ENCODE measurements around the gene RAC3.

Gene RAC3

GRCh38 chr17:82031303-82031884, at the start of gene RAC3:
Gene RAC3 (plus strand): TSS chr17:82031678. CDS start chr17:82031762, 84 bp downstream.
- no peak for DNase-seq (ENCODE audit: low read depth)

DNA sequence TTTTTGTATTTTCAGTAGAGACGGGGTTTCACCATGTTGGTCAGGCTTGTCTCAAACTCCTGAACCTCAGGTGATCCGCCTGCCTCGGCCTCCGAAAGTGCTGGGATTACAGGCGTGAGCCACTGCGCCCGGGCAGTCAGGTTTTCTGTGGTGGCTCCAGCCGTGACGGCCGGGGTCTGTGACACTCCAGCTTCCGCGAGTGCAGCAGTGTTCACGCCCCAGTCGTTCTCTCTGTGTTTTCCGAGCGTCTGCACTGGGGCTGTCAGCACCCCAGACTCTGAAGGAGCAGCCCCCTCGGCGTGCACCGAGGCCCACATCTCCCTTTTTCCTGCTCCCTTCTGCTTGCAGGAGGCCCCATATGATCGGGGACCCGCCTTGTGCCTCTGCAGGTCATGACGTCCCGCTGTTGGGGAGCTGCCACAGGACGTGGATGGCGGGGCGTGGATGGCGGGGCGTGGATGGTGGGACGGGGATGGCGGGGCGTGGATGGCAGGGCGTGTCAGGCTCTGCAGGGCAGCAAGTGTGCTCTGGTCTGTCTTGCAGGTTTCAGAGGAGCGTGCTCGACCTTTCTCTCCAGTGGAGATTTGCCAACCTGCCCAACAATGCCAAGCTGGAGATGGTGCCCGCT, 48.4 kb upstream of the RAC3 start:
- DNase-seq (ENCODE audit: low read depth), result no peak

DNA sequence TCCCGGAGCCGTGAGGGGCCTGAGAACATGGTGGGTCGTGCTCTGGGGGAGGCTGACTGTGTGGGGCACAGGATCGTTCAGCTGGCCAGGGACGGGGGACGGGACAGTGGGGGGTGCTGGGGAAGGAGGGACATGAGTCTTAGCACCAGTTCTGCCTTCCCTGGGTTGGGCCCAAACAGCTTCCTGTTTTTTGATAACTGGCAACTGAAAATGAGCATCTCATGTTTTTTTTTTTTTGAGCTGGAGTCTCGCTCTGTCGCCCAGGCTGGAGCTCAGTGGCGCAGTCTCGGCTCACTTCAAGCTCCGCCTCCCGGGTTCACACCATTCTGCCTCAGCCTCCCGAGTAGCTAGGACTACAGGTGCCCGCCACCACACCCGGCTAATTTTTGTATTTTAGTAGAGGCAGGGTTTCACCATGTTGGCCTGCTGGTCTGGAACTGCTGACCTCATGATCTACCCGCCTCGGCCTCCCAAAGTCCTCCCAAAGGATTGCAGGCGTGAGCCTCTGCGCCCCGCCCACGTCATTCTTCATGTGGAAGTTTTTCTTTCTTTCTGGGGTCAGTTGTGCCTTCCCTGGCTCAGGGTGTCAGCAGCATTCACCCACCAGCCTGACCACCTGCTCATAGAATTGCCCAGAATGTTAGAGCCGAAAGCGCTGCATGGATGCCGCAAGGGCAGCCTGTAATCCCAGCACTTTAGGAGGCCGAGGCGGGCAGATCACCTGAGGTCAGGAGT, 47.7 kb upstream of the RAC3 start:
- DNase-seq (ENCODE audit: low read depth), result no peak

DNA sequence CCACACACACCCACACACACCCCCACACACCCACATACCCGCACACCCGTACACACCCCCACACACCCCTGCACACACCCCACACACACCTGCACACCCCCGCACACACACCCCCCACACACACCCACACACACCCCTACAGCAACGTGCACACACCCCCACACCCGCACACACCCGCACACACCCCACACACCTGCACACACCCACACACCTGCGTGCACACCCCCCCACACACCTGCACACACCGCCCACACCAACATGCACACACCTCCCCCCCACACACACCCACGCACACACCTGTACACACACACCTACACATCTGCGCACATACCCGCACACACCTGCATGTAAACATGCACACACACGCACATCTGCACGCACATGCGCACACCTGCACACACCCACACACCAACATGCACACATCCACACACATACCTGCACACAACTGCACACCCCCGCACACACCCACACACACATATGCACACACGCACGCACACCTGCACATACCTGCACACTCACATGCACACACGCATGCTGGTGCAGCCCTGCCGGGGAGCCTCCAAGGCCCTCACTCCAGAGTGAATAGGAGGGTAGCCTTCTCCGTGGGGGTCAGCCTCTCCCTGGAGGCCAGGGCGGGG, 46.6 kb upstream of the RAC3 start:
- DNase-seq (ENCODE audit: low read depth), result no peak

DNA sequence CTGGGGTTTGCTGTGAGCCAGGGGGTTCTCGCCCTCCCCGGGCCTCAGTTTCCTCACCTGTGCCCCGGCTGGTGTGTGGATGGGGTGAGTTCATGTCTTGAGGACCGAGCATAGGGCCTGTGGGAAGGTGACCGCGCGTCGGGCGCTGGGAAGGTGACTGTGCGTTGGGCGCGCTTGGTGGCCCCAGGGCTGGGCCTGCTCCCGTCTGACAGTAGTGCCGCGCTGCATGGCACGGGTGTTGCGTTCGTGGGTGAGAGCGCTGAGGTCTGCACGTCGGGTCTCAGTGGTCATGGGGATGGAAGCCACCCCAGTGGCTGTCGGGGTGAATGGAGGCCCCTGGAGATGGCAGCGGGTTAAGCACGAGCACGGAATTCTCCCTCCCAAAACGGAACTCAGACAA, 44.9 kb upstream of the RAC3 start:
- DNase-seq (ENCODE audit: low read depth), result no peak

- no peak for DNase-seq (ENCODE audit: low read depth)
These were observed 44.2 kb upstream of the RAC3 start for GRCh38 chr17:81987161-81987770.

DNA sequence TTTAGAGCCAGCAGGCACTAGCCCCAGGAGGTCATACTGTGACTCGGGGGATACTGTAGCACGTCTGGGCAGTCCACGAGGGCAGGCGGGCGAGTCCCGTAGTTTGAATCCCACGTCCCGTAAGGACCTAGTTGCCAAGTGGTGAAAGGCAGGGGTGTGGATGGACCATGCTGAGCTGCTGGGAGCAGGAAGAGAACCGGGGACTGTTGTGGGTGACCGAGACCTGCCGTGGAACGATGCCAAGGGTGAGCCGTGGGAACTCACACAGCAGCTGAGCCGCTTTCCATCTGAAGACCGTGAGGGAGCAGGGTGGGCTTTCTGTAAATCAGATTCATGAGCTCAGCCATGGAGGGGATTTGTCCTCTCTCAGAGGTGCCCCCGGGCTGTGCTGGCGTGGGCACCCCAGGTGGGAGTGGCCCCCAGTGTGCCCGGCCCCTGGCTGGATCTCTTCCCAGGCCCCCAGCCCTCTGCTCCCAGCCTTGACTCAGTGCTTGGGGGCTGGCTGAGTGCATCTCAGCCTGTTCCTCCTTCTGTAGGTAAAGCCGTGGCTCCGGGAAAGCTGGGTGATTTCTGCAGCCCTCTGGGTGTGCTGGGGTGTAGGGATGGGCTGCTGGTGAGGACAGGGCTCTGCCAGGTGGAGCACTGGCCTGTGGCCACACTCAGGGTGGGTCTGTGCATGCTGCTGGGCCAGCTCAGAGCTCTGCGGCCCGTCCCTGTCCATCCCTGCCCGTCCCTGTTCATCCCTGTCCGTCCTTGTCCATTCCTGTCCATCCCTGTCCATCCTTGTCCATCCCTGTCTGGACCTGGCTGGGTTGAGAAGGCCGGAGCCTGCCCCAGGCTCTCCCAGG, 40.4 kb upstream of the RAC3 start:
- DNase-seq (ENCODE audit: low read depth), result no peak

DNA sequence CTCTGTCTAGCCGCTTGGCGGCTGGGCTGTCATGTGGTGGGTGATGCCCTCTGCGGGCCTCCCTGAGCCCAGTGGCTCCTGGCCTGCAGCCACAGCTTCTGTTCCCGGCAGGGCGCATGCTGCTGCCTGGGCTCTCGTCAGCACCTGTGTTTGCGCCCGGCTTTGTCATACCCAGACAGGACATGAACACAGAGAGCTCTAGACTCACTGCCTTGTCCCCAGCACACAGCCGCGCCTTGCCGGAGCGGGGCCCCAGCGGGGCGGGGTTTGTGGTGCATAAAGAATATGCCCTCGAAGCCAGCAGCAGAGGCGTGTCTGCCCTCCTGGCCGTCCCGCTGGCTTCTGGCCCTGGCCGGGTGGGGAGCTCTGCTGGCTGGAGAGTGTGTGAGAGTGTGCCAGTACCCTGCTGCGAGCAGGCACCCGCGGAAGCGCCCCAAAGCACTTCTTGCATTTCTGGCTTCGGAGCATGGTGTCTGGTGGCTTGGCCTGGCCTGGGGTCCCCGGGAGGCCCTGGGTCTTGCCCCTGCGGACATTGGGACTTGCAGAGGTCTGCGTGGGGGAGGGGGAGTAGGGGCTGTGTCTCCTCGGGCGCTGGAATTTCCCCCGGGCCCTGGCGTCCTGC, 39.7 kb upstream of the RAC3 start:
- no peak for DNase-seq (ENCODE audit: low read depth)

GRCh38 chr17:81992306-81993102, 39.0 kb upstream of the RAC3 start:
- no peak for DNase-seq (ENCODE audit: low read depth)

DNA sequence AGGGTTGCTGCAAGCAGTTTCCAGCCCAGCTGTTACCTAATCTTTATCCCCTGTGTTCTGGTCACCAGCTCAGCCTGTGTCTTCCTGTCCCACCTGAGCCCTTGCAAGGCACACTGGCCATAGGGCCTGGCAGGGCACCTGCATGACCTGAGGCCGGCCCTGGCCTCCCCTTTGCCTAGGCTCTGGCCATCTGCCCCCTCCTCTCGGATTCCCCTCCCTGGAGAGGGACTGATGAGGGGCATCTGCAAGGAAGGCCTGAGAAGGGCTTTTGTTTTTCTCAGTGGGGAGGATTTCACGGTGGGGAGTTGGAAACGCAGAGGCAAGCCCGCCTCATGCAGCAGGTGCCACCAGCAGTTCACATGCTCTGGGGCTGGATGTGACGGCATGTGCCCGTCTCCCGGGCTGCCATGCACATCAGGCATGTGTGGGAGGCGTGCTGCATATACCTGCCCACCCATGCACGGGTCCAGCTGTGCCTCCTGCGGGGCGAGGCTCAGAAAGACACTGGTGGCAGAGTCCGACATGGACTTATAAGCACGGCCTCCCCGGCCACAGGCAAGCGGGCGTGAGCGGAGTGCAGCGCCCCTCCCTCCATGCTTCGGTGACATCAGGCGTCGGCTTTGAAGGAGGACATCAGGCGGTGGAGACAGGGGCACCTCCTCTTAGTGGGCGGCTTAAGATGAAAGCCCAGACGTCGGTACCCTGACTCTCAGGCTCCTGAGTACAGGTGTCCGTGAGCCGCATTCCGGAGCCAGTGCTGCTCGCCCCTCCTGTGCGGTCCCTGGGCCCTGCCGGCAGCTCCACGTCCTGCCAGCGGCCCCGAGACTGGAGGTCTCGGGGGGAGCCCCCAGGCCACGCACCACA, 37.5 kb upstream of the RAC3 start:
- DNase-seq (ENCODE audit: low read depth), result no peak

DNA sequence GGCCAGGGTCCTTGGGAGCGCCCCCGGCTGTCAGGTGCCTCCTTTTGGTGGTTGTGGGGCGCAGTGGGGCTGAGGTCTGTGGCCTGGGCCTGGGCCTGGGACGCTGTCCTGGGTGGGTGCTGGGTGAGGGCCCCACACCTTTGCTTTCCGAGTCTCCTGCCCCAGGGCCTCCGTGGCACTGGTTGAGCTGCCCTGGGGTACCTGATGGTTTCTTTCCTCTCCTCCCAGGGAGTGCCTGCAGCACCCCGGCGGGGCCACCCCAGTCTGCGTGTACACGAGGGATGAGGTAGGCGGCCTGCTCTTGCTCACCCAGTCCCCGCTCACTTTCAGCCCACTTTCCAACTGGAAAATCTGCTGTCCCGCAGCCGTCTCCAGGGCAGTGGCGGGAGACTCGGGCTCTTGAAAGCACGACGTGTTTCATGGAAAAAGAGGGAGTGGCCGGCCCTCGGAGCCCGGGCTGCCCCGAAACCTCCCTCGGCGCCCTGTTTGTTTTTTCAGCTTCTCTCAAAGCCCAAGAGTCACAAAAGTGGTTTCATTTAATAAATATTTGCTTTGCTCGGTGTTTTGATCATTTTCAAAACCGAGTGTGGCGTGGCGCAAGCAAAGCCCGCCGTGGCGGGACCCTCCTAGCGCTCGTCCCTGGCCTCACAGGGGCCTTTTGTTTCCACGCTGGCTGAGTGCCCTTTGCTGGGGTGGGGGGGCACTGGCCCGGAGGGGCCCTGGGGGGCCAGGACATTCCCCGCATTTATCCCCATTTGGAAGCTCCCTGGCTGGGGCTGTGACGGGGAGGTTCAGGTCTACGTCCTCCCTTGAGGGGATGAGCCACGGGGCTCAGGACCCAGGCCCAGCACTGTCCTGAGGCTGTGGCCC, 36.6 kb upstream of the RAC3 start:
- no peak for DNase-seq (ENCODE audit: low read depth)

DNA sequence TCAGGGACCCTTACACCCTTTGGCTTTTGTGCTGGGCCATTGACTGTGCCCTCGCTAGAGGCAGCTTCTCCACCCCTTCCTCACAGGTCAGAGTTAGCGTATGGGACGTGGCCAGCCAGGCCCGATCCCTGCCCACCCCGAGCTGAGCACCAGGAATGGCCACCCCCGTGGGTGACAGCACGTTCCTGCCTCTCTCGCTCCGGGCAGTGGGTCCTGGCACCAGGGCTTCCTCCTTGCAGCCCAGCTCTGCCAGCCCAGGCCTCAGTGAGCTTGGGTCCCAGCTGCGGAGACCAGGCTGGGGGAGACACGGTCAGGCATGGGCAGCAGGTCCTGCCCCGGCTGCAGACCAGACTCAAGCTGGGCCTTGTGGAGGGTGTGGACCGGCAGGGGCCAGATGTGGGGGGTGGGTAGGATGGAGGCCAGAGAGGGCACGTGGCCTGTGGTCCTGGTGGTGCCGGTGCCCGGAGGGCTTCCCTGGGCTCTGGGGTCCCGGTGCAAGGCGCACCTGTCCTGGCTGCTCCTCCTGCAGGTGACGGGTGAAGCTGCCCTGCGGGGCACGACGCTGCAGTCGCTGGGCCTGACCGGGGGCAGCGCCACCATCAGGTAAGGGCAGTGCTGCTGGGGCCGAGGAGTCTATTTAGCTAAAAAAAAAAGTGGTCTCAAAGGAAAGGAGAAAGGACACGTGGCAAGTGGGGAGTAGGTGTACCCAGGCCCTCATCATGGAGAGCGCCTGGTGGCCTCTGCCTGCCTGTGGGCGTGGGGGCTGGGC, 35.8 kb upstream of the RAC3 start:
- no peak for DNase-seq (ENCODE audit: low read depth)

DNA sequence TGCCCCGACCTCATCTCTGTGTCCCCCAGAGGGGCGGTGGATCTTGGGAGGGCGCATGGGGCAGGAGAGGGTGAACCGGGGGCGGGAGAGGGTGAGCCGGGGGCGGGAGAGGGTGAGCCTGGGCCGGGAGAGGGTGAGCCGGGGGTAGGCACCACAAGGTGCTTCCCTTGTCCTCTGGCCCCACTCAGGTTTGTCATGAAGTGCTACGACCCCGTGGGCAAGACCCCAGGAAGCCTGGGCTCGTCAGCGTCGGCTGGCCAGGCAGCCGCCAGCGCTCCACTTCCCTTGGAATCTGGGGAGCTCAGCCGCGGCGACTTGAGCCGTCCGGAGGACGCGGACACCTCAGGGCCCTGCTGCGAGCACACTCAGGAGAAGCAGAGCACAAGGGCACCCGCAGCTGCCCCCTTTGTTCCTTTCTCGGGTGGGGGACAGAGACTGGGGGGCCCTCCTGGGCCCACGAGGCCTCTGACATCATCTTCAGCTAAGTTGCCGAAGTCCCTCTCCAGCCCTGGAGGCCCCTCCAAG, 35.2 kb upstream of the RAC3 start:
- no peak for DNase-seq (ENCODE audit: low read depth)

GRCh38 chr17:81996757-81997441, 34.6 kb upstream of the RAC3 start:
- DNase-seq (ENCODE audit: low read depth), result no peak

- no peak for DNase-seq (ENCODE audit: low read depth)
These were observed 33.3 kb upstream of the RAC3 start for GRCh38 chr17:81998212-81998611.

DNA sequence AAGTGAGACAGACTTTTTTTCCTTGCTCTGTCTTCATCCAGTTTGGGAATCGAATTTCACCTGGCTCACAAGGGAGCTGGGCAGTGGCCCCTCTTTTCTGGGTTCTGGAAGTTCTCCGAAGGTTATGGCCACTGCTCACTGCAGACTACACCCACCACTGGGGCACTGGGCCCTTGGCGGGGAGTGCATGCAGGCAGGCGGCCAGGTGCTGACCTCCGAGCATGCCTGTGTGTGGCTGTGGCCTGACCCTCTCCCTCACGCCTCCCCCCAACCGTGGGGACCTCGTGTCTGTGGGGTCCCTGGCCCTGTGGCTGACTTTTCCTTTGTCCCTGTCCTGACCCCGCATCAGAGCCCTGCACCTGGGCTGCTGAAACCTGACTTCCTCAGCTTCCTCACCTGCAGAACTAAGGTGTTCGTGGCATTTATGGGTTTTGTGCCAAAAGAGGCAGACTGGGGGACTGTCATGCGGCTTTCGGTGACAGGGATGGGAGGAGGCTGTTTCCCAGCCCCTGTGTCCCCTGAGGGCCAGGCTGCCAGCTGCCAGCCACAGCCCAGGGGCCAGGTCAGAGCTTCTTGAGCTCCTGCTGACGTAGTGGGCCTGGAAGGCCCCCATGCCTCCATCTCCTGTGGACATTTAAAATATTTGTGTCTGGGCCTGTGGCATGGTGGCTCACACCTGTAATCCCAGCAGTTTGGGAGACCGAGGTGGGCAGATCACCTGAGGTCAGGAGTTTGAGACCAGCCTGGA, 32.6 kb upstream of the RAC3 start:
- no peak for DNase-seq (ENCODE audit: low read depth)

Data from HS-5 (cell line).